Activated B cell treated with CpG ODN at 0.5 μM for 24 hours (primary cell): ENCODE measurements around the gene TKFC. TPM values are rescaled to one million over a fixed set of nuclear protein-coding genes. Genes with fewer than 3 reads are reported as not detected.

ENCODE experiments used
- ATAC-seq: fragments of 200-7000 bp; cut with Tn5 transposase; one replicate; pipeline ENCODE4 v1.10.0; 2021; ENCODE audit warnings: low read depth, mild to moderate bottlenecking, moderate library complexity
- CTCF ChIA-PET: fragments of 350-600 bp; sonication (Branson Sonifier 250); formaldehyde crosslinking; loops from one replicate; lab custom pipeline; 2021; ENCODE audit warnings: antibody characterized with exemption; lab: Charles Lee
- POLR2A ChIA-PET: fragments of 350-600 bp; sonication (Branson Sonifier 250); formaldehyde crosslinking; loops from one replicate; lab custom pipeline; 2021; ENCODE audit warnings: antibody characterized with exemption; lab: Charles Lee
- DNase-seq: peaks from one replicate; pipeline ENCODE4 v3.0.0; 2022
- H3K27ac Mint-ChIP-seq: one replicate; pipeline ENCODE4 v1.8.0; 2020; ENCODE audit warnings: mixed read lengths
- H3K27me3 Mint-ChIP-seq: one replicate; pipeline ENCODE4 v1.8.0; 2021; ENCODE audit warnings: mixed read lengths
- H3K36me3 Mint-ChIP-seq: one replicate; pipeline ENCODE4 v1.8.0; 2021; ENCODE audit warnings: low read depth, mixed read lengths
- H3K4me1 Mint-ChIP-seq: one replicate; pipeline ENCODE4 v1.8.0; 2021; ENCODE audit warnings: mixed read lengths
- H3K4me3 Mint-ChIP-seq: one replicate; pipeline ENCODE4 v1.8.0; 2020; ENCODE audit warnings: mild to moderate bottlenecking, mixed read lengths
- H3K9me3 Mint-ChIP-seq: one replicate; pipeline ENCODE4 v1.8.0; 2020; ENCODE audit warnings: mixed read lengths
- intact Hi-C: fragments of 100-400 bp; cut with micrococcal nuclease; formaldehyde crosslinking; loops from one replicate; pipeline ENCODE4 v1.15.1; 2024
- total RNA-seq: library from RNA; stranded (reverse); gene quantifications from 2 replicates; pipeline ENCODE4 v1.2.3, GENCODE V29; 2022
- TF ChIP-seq, protein P1 (sequence below): fragments of 200-600 bp; IDR thresholded peaks from one replicate; pipeline ENCODE4 v1.8.0; 2022; ENCODE audit warnings: antibody characterized with exemption, mild to moderate bottlenecking

Gene TKFC
- total RNA-seq, 1 donor from 2014 or later, result 63.9 TPM

DNA sequence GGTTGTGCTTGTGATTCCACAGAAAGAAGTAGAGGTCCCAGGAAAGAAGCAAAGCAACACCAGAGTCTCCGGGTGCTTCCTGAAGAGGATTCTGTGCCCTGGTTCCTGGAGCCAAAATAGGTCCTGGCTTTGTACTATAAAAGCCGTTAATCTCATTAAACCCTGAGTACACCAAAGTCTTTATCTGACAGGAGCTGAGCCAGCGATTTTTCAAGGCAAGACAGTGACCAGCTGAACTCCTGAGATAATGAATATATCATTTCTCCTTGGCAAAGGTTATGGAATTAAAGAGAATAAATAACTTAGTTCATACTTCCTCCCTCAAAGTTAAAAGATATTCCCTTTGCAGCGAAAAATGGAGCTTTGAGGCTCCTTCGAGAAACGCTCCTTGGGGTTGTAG, 34.4 kb downstream of the TKFC start:
- Mint-ChIP-seq H3K36me3 (peaks cover 78% of the 10 kb centered on the region), H3K4me1 (peaks cover 19% of the 10 kb centered on the region), H3K27me3 (no peaks in the 10 kb centered on the region), H3K4me3 (no peak overlapping the region), H3K27ac (no peak overlapping the region), H3K9me3 (no peaks in the 10 kb centered on the region)
- no peak for ATAC-seq
- no peak for DNase-seq
- ChIA-PET POLR2A (interaction anchor here (2.0 kb wide), 1 partner anchor 10 kb away, joined by 11 read pairs; no protein-coding TSS in a partner anchor), CTCF (interaction anchor here (1.0 to 3.1 kb wide), 2 partner anchors 17 to 31 kb away, joined by 3 to 17 read pairs; no protein-coding TSS in a partner anchor)
- TF ChIP-seq, protein P1, sequence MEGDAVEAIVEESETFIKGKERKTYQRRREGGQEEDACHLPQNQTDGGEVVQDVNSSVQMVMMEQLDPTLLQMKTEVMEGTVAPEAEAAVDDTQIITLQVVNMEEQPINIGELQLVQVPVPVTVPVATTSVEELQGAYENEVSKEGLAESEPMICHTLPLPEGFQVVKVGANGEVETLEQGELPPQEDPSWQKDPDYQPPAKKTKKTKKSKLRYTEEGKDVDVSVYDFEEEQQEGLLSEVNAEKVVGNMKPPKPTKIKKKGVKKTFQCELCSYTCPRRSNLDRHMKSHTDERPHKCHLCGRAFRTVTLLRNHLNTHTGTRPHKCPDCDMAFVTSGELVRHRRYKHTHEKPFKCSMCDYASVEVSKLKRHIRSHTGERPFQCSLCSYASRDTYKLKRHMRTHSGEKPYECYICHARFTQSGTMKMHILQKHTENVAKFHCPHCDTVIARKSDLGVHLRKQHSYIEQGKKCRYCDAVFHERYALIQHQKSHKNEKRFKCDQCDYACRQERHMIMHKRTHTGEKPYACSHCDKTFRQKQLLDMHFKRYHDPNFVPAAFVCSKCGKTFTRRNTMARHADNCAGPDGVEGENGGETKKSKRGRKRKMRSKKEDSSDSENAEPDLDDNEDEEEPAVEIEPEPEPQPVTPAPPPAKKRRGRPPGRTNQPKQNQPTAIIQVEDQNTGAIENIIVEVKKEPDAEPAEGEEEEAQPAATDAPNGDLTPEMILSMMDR, result no peak
- intact Hi-C loops, result no loop called here

DNA sequence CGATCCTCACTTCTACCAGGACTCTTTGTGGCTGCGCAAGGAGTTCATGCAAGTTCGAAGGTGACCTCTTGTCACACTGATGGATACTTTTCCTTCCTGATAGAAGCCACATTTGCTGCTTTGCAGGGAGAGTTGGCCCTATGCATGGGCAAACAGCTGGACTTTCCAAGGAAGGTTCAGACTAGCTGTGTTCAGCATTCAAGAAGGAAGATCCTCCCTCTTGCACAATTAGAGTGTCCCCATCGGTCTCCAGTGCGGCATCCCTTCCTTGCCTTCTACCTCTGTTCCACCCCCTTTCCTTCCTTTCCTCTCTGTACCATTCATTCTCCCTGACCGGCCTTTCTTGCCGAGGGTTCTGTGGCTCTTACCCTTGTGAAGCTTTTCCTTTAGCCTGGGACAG, 35.6 kb downstream of the TKFC start:
- Mint-ChIP-seq H3K9me3 (no peaks in the 10 kb centered on the region), H3K27ac (no peak overlapping the region), H3K4me3 (no peak overlapping the region), H3K36me3 (peaks cover 71% of the 10 kb centered on the region), H3K27me3 (no peaks in the 10 kb centered on the region), H3K4me1 (peaks cover 7% of the 10 kb centered on the region)
- intact Hi-C loops, result no loop called here
- ChIA-PET POLR2A (interaction anchor here (0.9 to 1.8 kb wide), 4 partner anchors 12 to 35 kb away, joined by 3 to 5 read pairs (median 4); partner anchors contain the start of genes DDB1 and TKFC), CTCF (interaction anchor here (1.4 to 3.2 kb wide), 3 partner anchors 16 to 32 kb away, joined by 3 to 19 read pairs (median 11); partner anchors contain the start of gene TMEM216)
- DNase-seq (no peak), ATAC-seq (no peak)
- TF ChIP-seq, protein P1, result no peak

DNA sequence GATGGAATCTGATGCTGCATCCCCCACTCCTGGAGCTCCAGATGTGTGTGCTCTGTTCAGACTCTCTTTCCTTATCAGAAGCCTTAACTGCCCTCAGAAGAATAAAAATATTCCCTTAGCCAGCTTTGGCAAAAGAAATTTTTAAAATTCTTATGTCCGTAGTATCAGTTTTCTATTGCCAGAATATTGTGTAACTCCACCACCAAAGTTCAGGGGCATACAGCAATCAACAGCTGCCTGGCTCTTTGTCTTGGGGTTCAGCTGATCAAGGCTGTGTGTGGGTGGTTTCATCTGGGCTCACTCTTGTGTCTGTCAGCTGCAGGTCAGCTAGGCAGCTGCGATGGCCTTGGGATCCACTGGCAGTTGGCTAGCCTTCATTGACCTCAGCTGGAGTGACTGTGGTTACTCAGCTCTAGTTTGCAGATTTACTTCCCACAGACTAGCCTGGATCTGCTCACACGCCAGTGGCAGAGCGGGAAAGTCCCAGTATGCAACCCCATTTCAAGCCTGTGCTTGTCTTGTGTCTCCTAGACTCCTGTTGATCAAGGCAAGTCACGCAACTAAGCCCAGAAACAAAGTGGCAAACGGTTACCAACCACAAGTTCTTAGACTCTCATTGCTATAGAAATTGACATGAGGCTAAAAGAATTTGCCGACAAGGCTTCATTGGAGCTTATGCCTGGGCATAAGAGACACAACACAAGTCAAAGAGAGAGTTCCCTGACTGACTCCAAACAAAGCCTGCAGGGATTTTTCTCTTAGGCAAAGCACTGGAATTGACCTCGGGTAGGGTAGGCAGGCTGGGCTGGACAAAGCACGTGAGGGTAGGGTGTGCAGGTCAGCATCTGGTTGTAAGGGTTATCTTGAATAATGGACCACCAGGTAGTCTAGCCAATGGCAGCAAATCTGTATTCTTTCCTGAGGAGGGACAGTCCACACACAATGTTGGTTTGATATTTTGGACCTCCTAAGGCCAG, 36.6 kb downstream of the TKFC start:
- DNase-seq, result no peak
- Mint-ChIP-seq H3K27ac (no peak overlapping the region), H3K4me3 (no peak overlapping the region), H3K9me3 (no peaks in the 10 kb centered on the region), H3K27me3 (no peaks in the 10 kb centered on the region), H3K36me3 (peaks cover 61% of the 10 kb centered on the region), H3K4me1 (peaks cover 3% of the 10 kb centered on the region)
- ATAC-seq, result no peak
- CTCF ChIA-PET, result interaction anchor here (1.4 to 3.2 kb wide), 5 partner anchors 7 to 33 kb away, joined by 3 to 19 read pairs (median 9); partner anchors contain the start of genes TMEM138 and TMEM216
- intact Hi-C loops, result no loop called here
- TF ChIP-seq, protein P1, result no peak
- POLR2A ChIA-PET, result interaction anchor here (0.9 to 1.8 kb wide), 4 partner anchors 13 to 36 kb away, joined by 3 to 5 read pairs (median 4); partner anchors contain the start of genes DDB1 and TKFC

DNA sequence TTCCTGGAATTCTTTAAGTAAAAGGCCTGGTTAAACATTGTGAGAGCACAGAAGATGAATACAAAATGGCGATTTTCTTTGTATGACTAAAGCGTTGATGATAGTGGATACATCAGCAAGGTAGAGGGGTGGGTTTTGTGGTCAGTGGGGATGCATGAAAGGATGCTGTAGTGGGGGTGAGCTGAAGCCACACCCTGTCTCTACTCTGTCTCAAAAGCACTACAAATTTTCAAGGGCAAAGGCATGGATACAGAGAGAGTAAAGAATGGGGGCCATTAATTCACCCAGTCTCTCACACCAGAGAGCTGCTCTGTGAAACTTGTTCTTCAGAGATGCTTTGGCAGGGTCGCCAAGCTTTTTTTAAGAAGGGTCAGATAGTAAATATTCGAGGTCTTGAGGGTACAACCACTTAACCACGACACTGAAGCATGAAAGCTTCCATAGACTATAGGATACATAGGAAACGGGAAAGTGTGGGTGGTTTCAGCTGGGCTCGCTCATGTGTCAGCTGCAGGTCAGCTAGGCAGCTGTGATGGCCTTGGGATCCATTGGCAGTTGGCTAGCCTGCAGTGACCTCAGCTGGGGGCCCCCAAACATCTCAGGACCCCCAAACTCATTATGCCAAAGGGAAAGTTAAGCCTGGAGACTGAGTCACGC, 37.4 kb downstream of the TKFC start:
- no peaks in the 10 kb centered on the region for H3K9me3 Mint-ChIP-seq
- peaks cover 63% of the 10 kb centered on the region for H3K36me3 Mint-ChIP-seq
- intact Hi-C loops, result no loop called here
- no peak for DNase-seq
- ChIA-PET POLR2A (interaction anchor here (1.1 to 1.8 kb wide), 3 partner anchors 9 to 16 kb away, joined by 3 to 15 read pairs (median 5); partner anchors contain the start of genes CYB561A3 and TMEM138), CTCF (interaction anchor here (1.4 to 3.2 kb wide), 3 partner anchors 8 to 34 kb away, joined by 3 to 19 read pairs (median 9); partner anchors contain the start of gene TMEM138)
- peaks cover 3% of the 10 kb centered on the region for H3K4me1 Mint-ChIP-seq
- no peak overlapping the region for H3K4me3 Mint-ChIP-seq
- no peaks in the 10 kb centered on the region for H3K27me3 Mint-ChIP-seq
- ATAC-seq, result no peak
- H3K27ac Mint-ChIP-seq, result no peak overlapping the region
- TF ChIP-seq, protein P1, result no peak
